GM23248 (cell line): ENCODE measurements around the gene ACTL8.

Experiments
- EZH2 ChIP-seq: fragments of 200-600 bp; sonication (generic); IDR thresholded peaks from 2 replicates; pipeline ENCODE4 v1.6.1; 2018; ENCODE audit warnings: antibody characterized with exemption, mild to moderate bottlenecking; ENCODE audit not compliant: insufficient read depth, poor library complexity, severe bottlenecking
- EZH2phosphoT487 ChIP-seq: fragments of 200-600 bp; sonication (generic); IDR thresholded peaks from 2 replicates; pipeline ENCODE4 v1.6.1; 2018; ENCODE audit warnings: antibody characterized with exemption, moderate library complexity, mild to moderate bottlenecking, low read depth; ENCODE audit not compliant: insufficient read depth

DNA sequence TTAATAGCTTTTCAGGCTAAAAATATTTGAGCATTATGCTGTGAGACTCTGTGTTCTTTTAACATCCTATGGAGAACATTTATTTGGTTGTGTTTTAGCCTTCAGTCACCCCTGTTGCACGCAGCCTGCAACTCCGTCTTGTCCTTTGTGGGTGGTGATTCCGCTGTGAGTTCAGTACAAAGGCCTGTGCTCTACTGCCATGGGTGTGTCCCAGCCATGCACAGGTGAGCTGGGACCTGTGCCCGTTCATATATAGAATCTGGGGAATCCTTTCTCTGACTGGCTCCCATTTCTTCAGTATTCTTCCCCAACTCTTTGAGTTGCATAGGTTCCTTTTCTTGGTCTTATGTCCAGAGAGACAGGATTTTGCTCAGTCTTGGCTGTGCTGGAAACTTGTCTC, 61.4 kb downstream of the ACTL8 start:
- TF ChIP-seq EZH2 (no peak), EZH2phosphoT487 (no peak)
